ENCODE data around the gene COL13A1.

Gene COL13A1

GRCh38 chr10:69826094-69826493 lies 24.4 kb downstream of the COL13A1 start:
- intact Hi-C loops (cut with DNase I; ENCODE audit: low total_unique reads): no loop called here
- TF ChIP-seq, protein P1, sequence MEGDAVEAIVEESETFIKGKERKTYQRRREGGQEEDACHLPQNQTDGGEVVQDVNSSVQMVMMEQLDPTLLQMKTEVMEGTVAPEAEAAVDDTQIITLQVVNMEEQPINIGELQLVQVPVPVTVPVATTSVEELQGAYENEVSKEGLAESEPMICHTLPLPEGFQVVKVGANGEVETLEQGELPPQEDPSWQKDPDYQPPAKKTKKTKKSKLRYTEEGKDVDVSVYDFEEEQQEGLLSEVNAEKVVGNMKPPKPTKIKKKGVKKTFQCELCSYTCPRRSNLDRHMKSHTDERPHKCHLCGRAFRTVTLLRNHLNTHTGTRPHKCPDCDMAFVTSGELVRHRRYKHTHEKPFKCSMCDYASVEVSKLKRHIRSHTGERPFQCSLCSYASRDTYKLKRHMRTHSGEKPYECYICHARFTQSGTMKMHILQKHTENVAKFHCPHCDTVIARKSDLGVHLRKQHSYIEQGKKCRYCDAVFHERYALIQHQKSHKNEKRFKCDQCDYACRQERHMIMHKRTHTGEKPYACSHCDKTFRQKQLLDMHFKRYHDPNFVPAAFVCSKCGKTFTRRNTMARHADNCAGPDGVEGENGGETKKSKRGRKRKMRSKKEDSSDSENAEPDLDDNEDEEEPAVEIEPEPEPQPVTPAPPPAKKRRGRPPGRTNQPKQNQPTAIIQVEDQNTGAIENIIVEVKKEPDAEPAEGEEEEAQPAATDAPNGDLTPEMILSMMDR (IDR thresholded peaks at IDR 0.05): no peak
- Histone ChIP-seq H3K27ac (no peak overlapping the region), H3K4me1 (no peaks in the 10 kb centered on the region), H3K9me3 (no peaks in the 10 kb centered on the region), H3K27me3 (no peaks in the 10 kb centered on the region), H3K4me3 (no peak overlapping the region), H3K36me3 (peaks cover 0 to 10% (median 0%) of the 10 kb centered on the region in 3 donors)
- no peak for DNase-seq

GRCh38 chr10:69826789-69827554 lies 25.3 kb downstream of the COL13A1 start:
- H3K36me3 ChIP-seq: peaks cover 0 to 10% (median 0%) of the 10 kb centered on the region in 3 donors
- no peaks in the 10 kb centered on the region for H3K27me3 ChIP-seq
- DNase-seq: no peak
- no peaks in the 10 kb centered on the region for H3K9me3 ChIP-seq
- no peak overlapping the region for H3K4me3 ChIP-seq
- intact Hi-C loops (cut with DNase I; ENCODE audit: low total_unique reads): no loop called here
- TF ChIP-seq, protein P1 (IDR thresholded peaks at IDR 0.05): no peak
- no peak overlapping the region for H3K27ac ChIP-seq
- H3K4me1 ChIP-seq: no peaks in the 10 kb centered on the region

DNA sequence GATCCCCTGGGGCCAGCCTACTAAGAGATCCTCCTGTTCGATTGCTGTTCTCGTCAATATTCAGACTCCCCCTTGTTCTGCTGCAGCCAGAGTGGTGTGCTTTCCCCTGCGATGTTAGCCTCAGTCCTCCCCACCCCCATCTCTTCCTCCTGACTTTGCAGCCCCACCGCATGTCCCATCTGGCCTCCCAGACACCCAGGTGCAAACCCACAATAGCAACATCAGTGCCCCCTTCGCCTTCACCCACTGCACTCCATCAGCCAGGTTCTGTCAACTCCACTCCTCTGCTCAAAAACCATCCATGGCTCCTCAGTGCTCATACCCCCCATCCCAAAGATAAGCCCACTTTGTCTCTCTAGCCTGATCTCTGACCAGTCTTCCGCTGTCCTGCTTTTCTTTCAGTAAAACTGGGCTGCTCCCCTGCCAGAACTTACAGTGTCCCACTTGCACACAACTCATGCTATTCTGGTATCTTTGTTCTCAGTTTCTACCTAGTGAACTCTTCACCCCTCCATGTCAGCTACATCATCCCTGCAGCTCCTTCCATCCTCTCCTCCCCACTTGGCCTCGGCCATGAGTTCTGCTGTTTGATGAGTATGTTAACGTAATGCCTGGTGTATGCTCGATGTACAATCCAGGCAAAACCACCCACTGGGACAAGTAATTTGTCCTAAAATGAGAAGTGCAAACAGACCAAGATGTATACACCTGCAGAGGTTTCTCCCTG lies 26.6 kb downstream of the COL13A1 start:
- intact Hi-C loops (cut with DNase I; ENCODE audit: low total_unique reads): no loop called here
- TF ChIP-seq, protein P1 (IDR thresholded peaks at IDR 0.05): no peak
- no peak for DNase-seq
- Histone ChIP-seq H3K27ac (no peak overlapping the region), H3K9me3 (no peaks in the 10 kb centered on the region), H3K36me3 (peaks cover 0 to 5% (median 0%) of the 10 kb centered on the region in 3 donors), H3K27me3 (no peaks in the 10 kb centered on the region), H3K4me3 (no peak overlapping the region), H3K4me1 (no peaks in the 10 kb centered on the region)

DNA sequence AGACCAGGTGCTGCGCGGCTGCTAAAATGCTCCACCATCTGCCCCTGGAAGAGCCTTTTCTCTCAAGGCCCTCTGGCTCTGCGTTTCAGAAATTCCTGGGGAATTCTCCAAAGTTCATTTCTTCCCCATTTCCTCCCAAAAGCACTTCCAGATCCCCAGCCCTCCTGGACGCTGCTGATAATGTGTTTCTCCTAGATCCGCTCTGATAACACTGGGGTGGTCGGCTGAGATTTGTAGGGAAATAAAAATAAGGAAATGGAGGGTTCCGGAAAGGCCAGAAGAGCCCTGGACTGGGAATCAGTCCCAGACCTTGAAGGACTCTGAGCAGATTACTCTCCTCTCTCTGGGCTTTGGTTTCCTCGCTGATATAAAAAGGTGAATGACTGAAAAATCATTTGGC lies 28.1 kb downstream of the COL13A1 start:
- Histone ChIP-seq H3K36me3 (peaks cover 0 to 4% (median 0%) of the 10 kb centered on the region in 3 donors), H3K9me3 (no peaks in the 10 kb centered on the region), H3K4me3 (no peak overlapping the region), H3K27ac (no peak overlapping the region), H3K27me3 (no peaks in the 10 kb centered on the region), H3K4me1 (no peaks in the 10 kb centered on the region)
- intact Hi-C loops (cut with DNase I; ENCODE audit: low total_unique reads): no loop called here
- TF ChIP-seq, protein P1 (IDR thresholded peaks at IDR 0.05): no peak
- no peak for DNase-seq

DNA sequence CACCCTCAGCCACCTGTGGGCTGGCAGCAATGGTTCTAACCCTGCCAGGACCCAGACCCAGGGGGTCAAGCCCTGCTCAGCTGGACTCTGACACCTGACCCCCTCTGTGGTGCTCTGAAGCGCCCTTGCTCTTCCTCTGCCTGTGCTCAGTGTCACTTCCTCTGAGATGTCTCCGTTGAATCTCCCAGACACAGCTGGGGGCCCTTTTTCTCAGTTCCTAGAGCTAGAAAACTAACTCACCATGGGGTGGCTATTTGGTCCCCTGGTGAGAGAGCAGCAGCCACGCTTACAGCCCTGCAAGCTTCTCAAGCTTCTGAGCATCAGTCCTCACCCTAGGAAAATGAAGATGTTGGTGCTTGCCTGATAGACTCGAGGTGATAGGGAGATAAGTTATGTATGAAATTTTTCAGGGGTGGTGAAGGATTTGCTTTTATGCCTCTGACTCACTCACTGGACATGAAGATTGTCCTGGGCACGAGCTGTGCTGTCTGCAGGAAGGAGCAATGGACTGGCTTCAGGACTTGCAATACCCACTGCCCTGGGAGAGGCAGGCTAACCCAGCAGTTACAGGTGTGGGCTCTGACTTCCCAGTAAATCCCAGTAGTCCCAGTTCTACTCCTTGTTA lies 29.6 kb downstream of the COL13A1 start:
- Histone ChIP-seq H3K4me3 (no peak overlapping the region), H3K4me1 (no peaks in the 10 kb centered on the region), H3K27me3 (no peaks in the 10 kb centered on the region), H3K9me3 (no peaks in the 10 kb centered on the region), H3K27ac (no peak overlapping the region), H3K36me3 (no peaks in the 10 kb centered on the region)
- TF ChIP-seq, protein P1 (IDR thresholded peaks at IDR 0.05): no peak
- no peak for DNase-seq
- intact Hi-C loops (cut with DNase I; ENCODE audit: low total_unique reads): no loop called here

Data from tibial artery (tissue), 4 donors.